Effector CD4-positive, alpha-beta T cell (primary cell): Measurements from ENCODE around the gene CLPTM1L.
"Not testable (repeated sequence)": the region's sequence is repeated elsewhere in the genome, so short reads cannot be mapped to it uniquely, and the experiment has no call there.

ENCODE experiments used
- DNase-seq: peaks from one replicate; pipeline ENCODE4 v3.0.0-alpha.2; 2020

CLPTM1L gene

GRCh38 chr5:1338506-1339070 is 6.3 kb downstream of the CLPTM1L start:
- DNase-seq: no peak

GRCh38 chr5:1338196-1338490 is 6.8 kb downstream of the CLPTM1L start:
- no peak for DNase-seq

- DNase-seq: no peak
Measured at GRCh38 chr5:1337489-1338195, 7.3 kb downstream of the CLPTM1L start.

- DNase-seq: no peak
Measured at GRCh38 chr5:1336749-1337488, 8.0 kb downstream of the CLPTM1L start.

- no peak for DNase-seq
Measured at GRCh38 chr5:1336106-1336561, 8.8 kb downstream of the CLPTM1L start.

GRCh38 chr5:1335540-1336095 is 9.3 kb downstream of the CLPTM1L start:
- no peak for DNase-seq

GRCh38 chr5:1334831-1335539 is 9.9 kb downstream of the CLPTM1L start:
- DNase-seq: no peak

GRCh38 chr5:1333986-1334385 is 10.9 kb downstream of the CLPTM1L start:
- no peak for DNase-seq

- not testable (repeated sequence) for DNase-seq
Measured at GRCh38 chr5:1333286-1333685, 11.6 kb downstream of the CLPTM1L start.

GRCh38 chr5:1332461-1333001 is 12.4 kb downstream of the CLPTM1L start:
- DNase-seq: no peak

- DNase-seq: no peak
Measured at GRCh38 chr5:1331861-1332405, 13.0 kb downstream of the CLPTM1L start.

- no peak for DNase-seq
Measured at GRCh38 chr5:1330847-1331831, 13.8 kb downstream of the CLPTM1L start.

- DNase-seq: no peak
Measured at GRCh38 chr5:1330146-1330846, 14.6 kb downstream of the CLPTM1L start.

GRCh38 chr5:1329111-1329579 is 15.8 kb downstream of the CLPTM1L start:
- no peak for DNase-seq

GRCh38 chr5:1328237-1329110 is 16.4 kb downstream of the CLPTM1L start:
- not testable (repeated sequence) for DNase-seq

- DNase-seq: not testable (repeated sequence)
Measured at GRCh38 chr5:1326901-1327756, 17.8 kb downstream of the CLPTM1L start.

GRCh38 chr5:1326532-1326875 is 18.4 kb downstream of the CLPTM1L start:
- DNase-seq: not testable (repeated sequence)

GRCh38 chr5:1325870-1326531 is 18.9 kb downstream of the CLPTM1L start:
- DNase-seq: no peak
